Retinal pigment epithelial cell (primary cell): ENCODE results near the gene CCNI2.

Experiments
- DNase-seq: peaks from one replicate; pipeline ENCODE4 v3.0.0-alpha.2; 2010; ENCODE audit warnings: low read depth
- H3K4me3 ChIP-seq: 2 replicates; pipeline ENCODE4 v1.5.1; 2011; ENCODE audit warnings: mild to moderate bottlenecking, low read length, control low read depth, moderate library complexity
- TF ChIP-seq, protein P1 (sequence below): conservative IDR thresholded peaks from 2 replicates; pipeline ENCODE4 v1.5.1; 2011; ENCODE audit warnings: low read depth, low read length, control low read depth, inconsistent platforms

Gene CCNI2, protein sequence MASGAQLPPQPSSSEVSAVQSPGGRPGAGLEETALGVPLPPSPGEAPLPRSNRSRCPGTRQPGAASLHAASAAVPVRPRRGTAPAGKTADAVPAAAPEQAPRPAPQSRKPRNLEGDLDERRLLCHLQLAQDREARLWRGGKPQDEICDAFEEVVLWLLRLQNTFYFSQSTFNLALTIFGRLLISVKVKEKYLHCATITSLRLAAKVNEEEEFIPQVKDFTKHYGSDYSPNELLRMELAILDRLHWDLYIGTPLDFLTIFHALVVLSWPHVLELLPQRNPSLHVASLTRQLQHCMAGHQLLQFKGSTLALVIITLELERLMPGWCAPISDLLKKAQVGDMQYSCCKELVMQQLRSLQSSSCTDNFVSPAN

DNA sequence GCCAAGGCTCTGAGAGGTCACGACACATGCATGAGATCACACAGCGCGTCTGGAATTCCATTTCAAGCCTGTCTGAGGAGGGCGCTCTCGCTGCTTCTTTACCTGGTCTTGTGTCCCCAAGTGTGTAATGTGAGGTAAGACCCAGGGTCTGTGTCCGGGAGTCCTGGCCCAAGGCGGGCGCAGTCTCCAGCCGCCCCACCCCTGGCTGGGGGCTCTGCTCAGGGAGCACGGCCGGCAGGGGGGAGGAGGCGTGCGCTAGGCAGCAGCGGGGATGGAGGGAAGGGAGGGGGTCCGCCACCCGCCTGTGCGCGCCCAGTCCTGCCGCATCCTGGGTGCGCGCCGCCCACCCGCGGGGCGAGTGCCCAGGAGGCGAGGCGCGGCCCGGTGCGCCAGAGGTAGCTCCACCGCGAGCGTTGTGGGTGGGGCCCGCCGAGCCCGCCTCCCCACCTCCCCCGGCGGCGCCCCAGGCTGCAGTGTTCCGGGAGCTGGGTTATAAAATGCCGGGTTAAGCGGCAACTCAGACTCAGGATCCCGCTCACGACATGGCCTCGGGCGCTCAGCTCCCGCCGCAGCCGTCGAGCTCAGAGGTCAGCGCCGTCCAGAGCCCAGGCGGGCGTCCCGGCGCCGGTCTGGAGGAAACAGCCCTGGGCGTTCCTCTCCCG, at the start of gene CCNI2:
TSS of gene CCNI2 (plus strand) at position 473 of the 662 bp plus-strand sequence. CDS start at position 543, 70 bp downstream.
- H3K4me3 ChIP-seq, result peak within 1 kb of the TSS; percentile 58
- TF ChIP-seq, protein P1, sequence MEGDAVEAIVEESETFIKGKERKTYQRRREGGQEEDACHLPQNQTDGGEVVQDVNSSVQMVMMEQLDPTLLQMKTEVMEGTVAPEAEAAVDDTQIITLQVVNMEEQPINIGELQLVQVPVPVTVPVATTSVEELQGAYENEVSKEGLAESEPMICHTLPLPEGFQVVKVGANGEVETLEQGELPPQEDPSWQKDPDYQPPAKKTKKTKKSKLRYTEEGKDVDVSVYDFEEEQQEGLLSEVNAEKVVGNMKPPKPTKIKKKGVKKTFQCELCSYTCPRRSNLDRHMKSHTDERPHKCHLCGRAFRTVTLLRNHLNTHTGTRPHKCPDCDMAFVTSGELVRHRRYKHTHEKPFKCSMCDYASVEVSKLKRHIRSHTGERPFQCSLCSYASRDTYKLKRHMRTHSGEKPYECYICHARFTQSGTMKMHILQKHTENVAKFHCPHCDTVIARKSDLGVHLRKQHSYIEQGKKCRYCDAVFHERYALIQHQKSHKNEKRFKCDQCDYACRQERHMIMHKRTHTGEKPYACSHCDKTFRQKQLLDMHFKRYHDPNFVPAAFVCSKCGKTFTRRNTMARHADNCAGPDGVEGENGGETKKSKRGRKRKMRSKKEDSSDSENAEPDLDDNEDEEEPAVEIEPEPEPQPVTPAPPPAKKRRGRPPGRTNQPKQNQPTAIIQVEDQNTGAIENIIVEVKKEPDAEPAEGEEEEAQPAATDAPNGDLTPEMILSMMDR, result peak; percentile 66
- DNase-seq, result no peak

DNA sequence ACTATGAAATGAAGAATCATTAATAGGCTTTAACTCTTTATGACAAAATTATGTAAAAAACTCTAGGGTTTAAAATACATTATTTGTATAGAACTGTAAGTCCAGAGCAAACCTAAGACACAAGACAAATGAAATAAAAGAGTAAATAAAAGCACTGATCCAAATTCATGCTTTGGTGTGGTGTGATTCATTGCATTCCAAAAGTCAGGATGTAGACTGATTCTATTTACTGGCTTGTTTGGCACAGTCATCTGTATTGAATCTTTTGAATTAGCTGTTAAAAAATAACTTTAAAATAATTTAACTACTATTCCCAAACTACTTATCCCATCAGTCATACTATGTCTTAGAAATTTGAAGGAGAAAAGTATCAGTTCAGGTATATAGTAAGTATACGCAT, 42.4 kb upstream of the CCNI2 start:
- TF ChIP-seq, protein P1, result no peak
- DNase-seq, result no peak

DNA sequence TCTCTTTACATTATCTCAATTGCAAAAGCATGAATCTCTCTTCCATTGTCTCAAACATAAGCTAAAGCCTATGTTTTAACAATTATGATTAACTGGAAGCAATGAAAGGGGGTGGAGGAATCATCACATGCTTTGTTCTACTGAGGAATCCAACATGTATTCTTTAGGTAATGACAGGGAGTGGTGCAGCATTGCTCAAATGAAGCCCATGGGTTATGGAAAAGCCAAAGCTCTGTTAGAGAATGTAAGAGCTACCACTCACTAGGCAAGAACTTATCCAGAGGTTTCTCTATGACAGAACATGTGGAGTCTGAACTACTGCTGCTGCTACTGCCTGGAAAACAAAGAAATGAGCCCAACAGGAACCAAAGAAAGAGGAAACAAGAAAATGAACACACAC, 38.6 kb upstream of the CCNI2 start:
- no peak overlapping the region for H3K4me3 ChIP-seq
- no peak for DNase-seq

More for the DNA sequence above, 42.4 kb upstream of the CCNI2 start:
- no peak overlapping the region for H3K4me3 ChIP-seq

DNA sequence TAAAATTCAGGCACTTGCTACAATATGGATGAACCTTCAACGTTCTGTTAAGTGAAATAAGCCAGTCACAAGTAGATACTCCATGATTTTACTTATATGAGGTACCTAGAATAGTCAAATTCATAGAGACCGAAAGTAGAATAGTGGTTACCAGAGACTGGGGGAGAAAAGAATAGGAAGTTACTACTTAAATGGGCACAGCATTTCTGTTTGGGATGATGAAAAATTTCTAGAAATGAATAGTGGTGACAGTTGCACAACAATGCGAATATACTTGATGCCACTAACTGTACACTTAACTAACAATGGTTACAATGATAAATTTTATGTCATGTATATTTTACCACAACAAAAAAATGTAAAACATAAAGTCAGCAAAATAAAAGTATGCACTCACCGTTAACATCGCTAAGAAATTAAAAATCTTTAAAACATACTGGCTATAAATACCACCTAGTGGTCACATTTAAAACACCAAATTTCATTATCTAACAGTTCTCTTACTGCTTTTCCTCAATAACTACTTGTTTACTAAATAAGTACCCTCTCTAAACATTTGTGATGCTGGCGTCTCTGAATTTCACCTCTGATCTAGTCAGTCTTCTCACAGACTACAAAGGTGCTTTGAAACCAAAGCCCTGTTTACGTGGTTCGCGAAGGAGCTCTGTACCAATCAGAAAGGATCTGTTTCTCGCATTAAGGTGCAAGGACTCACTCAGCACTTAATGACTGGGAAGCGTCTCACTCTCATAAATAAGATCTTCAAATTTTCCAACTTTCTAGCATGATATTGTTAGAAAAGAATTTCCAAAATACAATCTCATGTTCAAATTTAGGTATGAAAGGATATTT, 32.5 kb upstream of the CCNI2 start:
- no peak for DNase-seq
- TF ChIP-seq, protein P1, result peak; percentile 26
- H3K4me3 ChIP-seq, result no peak overlapping the region

More for the DNA sequence above, 38.6 kb upstream of the CCNI2 start:
- TF ChIP-seq, protein P1, result no peak

DNA sequence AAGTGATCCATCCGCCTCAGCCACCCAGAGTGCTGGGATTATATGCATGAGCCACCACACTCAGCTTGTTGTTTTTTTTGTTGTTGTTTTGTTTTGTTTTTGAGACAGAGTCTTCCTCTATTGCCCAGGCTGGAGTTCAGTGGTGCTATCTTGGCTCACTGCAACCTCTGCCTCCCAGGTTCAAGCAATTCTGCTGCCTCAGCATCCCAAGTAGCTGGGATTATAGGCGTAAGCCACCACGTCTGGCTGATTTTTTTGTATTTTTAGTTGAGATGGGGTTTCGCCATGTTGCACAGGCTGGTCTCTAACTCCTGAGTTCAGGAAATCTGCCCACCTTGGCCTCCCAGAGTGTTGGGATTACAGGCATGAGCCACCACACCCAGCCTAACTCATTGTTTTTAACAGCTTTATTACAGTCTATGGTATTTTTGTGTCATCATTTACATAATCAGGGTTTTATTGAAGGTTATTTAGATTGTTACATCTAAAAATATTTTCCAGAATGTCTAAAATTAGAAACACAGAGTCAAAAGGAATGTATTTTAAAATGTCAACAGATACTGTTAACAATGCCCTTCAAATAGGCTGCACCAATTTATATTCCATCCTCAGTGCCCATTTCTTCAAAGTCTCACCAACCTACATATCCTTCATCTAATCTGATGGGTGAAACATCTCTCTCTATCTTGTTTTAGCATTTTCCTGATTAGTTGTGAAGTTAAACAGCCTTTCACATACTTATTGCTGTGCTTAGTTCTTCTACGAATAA, 28.5 kb upstream of the CCNI2 start:
- TF ChIP-seq, protein P1, result no peak
- no peak overlapping the region for H3K4me3 ChIP-seq
- no peak for DNase-seq

DNA sequence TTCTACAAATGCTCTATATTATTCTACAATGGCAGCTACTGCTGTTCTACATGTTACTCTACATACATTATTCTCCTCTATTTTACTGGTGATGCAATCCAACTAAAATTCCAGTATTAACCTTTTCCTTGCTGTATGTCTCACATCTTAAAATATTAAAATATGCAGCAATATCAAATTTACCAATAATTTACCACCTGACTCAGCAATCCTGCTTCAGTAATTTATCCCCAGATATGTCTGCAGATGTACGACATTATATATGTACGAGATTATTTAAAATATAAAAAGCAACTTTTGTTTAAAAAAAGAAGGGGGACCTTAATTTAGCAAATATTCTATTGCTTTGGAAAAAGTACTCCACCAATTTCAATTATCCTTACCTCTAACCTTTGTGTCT, 21.5 kb upstream of the CCNI2 start:
- TF ChIP-seq, protein P1, result no peak
- no peak overlapping the region for H3K4me3 ChIP-seq
- DNase-seq, result no peak
